ENCODE data around the gene SLC1A2.

Gene SLC1A2

DNA sequence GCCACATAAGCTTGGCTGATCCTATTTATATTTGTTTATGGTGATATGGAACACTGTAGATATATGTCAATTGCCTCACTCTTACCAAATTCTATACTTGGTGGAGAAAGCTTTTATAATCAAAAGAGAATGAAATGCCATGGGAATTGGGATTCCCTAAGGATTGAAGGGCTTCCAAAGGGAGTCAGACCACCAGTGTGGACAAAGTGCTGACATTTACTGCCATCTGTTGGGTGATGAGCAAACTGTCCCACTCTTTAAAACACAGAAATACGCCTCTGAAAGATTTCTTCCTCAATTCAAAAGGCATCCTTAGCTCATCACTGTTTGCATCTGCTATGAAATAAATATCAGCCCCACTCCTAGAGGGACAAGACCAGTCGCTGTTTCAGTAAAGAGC, 7.1 kb downstream of the SLC1A2 start:
- no peak for DNase-seq

DNA sequence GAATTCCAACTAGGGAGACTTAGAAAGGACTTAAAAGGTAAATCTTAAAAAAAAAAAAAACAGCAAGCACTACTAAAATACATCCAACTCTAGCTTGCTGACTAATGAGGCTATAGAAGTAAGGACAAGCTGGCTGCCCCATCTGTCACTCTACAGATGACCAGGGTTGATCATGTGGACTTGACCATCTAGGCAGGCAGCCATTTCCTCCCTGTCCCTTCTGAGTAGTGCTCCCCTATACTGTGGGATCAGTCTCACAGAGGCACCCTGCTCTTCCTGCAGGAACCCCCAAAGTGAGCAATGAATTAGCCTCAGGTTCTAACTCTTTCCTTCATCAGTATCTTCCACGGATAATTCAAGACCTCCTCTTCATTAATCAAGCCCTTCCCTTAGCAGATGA, 12.3 kb downstream of the SLC1A2 start:
- no peak for DNase-seq

DNA sequence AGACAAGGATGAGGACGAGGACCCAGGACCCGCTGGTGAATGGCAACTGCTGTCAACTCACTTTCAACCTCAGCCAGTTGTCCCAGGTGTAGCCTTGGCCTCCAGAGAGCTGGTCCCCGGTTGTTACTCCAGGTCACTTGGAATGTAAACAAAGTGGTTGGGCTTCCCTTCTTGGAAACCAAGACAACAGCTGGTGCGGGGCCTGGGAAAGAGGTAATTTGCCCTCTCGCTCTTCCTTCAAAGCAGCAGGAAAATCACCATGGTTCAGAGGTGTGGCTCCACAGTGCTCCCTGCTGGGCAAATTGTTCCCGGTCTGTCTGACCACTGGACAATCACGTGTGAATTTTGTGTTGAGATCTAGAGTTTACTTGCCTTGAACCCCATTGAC, 15.0 kb downstream of the SLC1A2 start:
- DNase-seq, result no peak

DNA sequence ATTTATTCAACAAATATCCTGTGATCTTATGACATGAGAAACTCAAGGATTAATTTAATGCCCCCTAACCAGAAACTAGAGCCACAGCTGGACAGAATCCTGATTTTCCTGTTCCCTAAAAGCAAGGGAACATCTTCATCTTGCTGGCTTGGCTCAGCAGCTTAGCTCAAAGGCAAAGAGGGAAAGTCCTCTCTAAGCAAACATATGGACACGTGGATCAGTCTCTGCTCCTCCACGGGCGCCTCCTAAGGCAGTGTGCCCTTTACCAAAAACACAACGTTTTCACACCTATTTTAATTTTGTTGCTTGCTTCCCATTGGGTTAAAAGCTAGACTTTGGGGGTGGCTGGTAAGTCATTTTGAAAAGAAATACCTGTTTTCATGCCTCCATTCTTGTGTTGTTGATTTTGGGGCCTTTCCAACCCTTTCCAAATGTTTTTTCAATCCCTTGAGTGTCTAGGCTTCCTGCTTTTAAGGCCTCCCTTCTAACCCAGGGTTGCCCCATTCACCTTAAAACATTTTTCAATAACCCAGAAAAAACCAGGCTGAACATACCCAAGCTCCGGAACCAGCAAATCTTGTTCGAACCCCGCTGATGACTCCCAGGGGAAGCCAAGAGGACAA, 15.5 kb downstream of the SLC1A2 start:
- DNase-seq, result no peak

DNA sequence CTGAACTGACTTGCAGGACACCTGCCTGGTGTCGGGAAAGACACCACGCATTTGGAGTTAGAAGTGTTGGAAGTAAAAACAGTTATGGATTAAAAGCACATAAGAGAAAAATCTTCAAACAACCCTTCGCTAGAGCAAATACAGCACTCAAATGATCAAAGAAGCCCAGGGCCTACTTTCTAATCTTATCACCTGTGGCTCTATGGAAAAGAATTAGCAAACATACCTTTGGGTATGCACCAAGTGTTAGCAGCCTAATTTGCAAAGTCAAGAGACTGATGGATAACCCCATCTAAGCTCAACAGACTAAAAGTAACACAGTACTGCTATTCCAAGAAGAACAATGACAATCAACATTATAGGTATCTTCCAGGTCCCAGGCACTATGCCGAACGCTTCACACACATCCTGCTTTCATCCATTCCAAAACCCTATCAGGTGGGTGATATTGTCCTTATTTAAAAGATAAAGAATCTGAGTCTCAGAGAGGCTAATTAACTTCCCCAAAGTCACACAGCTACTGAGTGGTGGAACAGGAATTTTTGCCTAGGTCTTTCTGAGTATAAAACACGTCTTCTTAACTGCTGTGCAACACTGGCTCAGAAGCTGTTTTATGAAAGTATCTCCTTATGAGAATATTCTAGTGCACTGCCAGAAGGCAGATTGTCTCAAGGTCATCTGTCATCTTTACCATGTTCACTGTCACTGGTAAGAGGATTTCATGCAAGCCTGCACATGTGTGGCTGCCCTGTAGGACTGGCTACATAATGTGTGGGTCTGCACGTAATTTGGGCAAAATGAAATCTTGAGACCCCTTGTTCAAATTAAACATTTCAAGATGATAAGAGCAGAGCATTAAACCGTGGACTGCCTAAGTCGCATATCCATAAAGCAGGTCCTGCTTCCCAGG, 16.4 kb downstream of the SLC1A2 start:
- no peak for DNase-seq

DNA sequence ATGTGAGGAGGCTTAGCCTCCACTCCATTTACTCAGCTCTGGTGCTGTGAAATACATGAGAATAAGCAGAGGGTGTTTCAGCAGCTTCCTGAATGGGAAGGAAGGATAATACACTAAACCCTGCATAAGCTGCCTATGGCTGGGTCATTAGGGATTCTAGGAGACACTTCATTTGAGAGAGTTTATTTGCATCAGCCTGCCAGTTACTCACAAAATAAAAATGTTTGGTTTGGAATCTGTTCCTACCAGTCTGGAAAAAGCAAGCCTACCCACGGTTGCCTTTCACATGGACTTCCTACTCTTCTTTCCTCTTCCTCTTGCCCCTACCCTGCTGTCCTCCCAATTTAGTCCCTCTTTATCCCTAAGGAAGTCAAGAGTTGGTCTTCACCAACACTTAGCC, 20.5 kb downstream of the SLC1A2 start:
- DNase-seq, result no peak

DNA sequence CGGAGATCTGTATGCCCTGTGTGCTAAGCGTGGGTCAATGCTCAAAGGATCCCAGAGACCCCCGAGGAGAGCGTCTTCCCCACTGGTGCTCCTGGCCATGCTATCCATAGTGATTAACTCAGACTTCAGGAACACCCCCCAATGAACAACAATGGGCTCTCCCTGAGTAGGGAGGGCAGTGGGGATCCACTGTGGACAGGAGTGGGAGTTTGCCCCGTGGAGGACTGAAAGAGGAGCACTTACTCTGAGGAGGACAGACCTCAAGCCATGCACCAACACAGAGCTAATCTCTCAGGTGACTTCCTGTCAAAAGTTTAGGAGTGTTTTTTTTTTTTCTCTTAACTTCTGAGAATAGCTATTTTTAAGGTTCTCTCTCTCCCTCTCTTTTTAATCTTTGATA, 24.4 kb downstream of the SLC1A2 start:
- no peak for DNase-seq

DNA sequence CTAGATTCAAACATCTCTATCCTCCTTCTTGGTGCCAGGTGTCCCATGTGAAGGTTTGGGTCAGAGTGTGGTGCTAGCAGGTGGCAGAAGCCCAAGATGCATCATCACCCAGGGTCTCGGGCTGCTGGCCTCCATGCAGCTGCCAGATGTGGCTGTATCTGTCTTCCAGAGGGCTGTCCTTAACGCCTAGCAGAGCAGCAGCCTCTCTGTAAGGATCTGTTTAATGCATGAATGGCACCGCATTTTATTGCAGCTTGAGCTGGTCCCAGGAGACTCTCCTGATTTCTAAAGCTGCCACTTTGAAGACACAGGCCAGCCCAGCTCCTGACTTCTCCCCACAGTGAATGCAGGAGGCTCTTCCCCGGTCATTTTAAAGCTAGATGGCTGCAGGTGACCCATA, 26.3 kb downstream of the SLC1A2 start:
- no peak for DNase-seq

DNA sequence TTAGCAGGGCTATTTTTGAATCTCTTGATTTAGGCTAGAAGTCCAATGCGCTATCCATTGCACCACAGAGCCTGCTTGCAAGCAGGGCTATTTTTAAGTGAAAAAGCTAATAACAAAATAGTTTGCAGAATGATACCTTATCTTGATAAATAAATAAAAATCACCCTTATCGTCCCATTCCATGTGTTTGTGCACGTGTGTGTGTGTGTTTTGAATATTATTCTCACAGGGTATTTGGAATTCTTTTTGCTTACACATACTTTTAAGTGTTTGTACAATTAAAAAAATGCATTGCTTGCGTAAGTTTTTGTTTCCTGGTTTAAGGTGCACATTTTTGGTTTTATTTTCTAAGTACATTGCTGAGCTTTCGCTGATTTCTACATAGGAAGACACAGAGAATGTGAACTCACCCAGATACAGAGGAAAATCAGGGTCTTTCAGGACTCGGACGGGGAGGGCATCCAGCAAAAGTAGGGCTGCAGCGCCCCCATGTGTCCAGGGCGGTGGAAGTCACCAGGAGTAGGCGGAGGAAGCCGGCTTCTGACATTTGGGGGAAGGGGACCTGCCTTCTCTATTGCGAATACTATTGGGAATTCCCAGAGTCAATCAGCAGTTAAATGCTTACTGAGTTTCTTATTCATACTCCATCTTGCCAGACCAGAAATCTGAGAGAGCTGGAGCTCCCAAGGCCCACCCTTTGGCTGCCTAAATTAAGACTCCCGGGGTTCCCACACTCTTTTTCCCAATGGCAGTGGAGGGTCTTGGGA, 27.3 kb downstream of the SLC1A2 start:
- peak; percentile 88 for DNase-seq

DNA sequence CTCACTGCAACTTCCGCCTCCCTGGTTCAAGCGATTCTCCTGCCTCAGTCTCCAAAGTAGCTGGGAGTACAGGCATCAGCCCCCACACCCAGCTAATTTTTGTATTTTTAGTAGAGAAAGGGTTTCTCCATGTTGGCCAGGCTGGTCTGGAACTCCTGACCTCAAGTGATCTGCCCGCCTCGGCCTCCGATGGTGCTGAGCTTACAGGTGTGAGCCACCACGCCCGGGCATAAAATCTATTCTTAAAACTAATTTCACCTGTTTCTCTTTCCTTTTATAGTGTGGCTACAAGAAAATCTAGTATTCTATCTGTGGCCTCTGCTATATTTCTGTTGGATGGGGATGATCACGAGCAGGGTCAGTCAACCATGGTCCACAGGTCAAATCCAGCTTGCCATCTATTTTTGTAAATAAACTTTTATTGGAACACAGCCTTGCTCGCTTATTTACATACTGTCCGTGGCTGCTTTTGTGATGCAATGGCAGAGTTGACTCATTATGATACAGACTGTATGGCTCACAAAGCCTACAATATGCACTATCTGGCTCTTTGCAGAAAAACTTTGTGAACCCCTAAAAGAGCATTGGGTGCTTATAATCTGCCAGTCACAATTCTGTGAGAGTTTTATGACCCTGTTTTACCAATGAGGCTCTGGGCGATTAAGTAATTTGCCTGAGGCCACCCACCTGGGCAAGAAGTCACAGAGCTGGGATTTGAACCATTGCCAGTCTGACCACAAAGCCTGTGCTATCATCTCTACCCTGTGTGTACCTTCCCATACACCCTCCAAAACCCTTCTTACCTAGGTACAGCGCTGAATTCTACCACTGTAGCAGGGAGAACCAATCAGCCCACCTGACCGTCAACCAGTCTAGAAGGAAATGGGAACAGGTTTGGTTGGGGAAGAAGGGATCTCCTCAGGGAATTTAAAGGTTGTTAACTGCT, 28.3 kb downstream of the SLC1A2 start:
- DNase-seq, result peak; percentile 33

DNA sequence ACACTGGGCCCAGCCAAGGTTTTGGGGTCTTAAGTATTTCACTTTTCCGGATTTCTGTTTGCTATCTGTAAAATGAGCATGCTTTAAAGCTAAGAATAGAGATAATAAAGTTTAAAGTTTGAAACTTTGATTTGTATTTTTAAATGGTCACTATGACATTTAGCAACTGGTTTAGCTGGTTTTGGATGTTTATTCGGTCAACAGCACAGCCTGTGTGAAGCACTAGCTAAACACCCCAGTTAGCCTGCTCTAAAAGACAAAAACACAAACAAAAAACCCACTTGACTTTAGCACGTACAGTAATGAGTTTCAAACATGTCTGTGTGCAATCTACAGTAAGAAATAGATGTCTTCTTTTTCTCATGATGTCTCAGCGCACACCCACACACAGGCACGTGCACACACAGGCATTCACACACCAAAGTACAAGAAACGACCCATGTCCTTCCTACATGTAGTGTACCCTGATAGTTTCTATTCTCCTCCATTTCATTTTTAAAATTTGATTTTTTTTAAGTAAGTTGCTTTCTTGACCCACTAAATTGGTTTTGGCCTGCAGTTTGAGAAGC, 29.4 kb downstream of the SLC1A2 start:
- DNase-seq, result peak; percentile 59

DNA sequence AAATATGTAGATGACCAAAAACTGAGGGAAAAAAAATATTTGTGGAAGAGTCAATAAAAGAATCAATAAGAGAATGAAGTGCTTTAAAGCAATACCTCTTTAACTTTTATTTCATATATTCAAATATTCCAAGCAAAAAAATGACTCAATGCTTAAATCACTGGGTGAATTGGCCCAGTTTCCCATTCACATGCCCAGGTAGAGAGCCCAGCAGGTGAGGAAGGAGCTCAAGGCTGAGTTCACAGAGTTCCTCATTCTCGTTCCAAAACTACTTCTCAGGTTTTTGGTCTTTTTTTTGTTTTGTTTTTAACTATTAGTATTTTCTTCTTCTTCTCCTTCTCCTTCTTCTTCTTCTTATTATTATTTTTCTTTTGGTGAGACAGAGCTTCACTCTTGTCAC, 30.2 kb downstream of the SLC1A2 start:
- no peak for DNase-seq

DNA sequence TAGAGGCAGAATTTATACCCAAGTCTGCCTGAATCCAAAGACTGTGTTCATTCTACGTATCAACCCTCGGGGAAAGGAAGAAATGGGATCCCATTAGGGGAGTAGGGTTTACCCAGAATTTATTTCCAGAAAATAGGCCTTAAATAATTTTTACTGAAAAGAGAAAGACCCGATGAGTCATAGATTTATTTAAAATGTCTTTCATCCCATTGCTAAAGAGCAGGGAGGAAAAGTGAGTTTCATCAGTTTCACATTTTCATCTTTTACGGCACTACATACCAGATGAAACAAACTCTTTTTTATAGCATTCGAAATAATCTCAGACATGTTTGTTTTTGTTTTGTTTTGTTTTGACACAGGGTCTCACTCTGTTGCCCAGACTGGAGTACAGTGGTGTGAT, 31.3 kb downstream of the SLC1A2 start:
- no peak for DNase-seq

DNA sequence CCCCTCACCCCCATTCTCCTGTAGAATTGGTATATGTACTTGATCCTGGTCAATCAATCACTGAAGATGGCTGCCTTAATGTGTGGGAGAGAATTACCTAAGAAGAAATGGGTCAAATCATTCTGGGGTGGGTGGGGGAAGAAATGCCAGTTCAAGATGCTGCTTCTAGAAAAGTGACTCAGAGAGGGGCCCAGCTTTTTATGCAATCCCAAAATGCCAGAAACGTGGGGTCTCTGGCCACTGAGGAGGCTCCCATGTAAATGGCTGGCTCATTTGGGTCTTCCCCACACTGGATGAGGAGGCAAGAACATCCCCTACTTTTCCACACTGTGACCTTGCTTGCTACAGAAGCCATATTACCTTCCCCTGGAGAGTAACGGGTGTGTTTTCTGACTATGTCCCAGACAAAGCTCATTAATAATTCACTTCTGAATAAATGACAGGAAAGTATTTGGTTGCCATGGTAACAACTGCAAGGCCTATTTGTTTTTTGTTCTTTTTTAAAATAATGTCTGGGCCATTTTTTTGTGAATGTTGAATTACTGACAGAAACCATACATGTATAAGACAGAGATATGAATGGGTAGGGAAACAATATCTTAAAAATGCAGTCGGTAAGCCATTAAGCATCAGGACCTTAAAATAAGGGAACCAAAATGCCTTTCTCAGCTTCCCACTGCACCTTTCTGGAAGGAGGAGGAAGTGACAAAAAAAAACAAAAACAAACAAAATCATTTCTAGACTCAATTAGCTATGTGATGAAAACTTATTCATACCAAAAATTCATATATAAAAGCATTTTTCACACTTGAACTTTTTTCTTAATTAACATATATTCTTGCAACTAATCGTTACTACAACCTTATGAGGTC, 32.0 kb downstream of the SLC1A2 start:
- DNase-seq, result no peak

DNA sequence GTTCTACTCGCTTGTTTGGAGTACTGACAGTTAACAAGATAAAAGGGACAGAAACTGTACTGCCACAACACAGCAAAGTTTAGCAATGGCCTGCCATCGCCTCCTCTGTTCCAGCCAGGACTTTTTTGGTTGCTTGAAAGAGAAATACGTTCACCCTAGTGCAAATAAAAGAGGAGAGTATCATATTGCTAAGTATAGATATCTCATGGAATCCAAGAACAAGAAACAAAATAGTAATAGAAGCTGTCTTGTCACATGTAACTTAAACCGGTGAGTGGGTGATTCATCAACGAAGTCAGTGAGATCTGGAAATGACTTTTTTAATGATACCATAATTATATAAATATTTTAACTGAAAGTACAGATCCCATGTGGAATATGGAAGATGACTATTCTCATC, 35.4 kb downstream of the SLC1A2 start:
- DNase-seq, result no peak

DNA sequence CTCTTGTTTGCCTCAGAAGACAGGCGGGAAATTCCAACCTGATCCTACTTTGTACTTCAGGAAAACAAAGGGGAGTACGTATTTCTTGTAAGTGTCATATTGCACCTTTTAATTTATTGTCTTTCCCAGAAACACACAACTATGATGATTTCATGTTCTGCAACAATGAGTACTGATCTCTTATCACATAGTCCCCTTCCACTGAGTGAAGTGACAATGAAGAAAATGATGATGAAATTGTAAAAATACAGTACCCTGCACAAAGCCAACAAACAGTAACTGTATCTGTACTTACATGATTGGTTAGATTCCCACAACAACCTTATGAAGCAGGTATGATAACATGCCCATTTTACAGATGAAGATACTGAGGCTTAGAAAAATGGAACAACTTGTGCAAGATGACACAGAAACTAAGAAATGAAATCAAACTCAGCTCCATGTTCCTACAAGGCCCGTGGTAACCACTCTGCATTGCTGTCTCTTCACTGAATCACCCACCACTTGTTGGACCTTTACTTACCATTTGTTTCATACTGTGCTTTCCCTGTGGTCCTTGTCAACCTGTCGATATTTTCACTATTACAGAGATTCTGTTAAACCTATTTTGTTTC, 37.5 kb downstream of the SLC1A2 start:
- DNase-seq, result no peak

DNA sequence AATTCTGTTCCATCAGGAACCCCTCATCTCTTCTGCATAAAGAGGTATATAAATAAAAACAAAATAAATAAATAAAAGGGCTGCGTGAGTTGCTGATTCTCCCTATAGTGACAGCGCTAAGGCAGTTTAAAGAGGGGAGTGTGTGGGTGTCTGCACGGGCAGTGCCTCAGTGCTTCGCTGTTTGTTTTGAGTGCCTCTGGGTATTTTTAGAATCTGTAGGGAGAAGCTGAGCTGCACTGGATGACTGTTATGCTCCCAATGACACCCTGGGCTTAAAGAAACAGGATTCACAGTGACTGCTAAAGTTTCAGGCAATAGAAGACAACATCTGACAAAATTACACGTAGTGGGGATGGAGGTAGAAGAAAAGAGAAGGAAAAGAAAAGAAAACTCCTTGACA, 38.8 kb downstream of the SLC1A2 start:
- no peak for DNase-seq

DNA sequence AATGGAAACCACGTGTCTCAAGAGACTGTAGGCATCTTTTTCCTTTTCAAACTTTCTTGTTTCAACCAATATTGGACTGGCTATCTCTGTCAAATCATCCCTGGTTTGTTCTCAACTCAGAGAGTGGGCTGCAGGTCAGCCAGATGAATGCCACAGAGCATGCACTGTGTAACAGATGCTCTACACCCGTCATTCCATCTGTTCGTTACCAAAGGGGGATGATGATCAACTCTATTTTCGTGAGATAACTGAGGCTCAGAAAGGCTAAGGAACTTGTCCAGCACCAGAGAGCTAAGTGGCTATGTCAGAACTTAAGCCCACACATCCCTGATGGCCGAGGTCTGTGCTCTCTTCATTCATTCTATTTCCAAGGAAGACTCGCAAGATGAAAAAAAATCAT, 42.1 kb downstream of the SLC1A2 start:
- DNase-seq, result no peak

DNA sequence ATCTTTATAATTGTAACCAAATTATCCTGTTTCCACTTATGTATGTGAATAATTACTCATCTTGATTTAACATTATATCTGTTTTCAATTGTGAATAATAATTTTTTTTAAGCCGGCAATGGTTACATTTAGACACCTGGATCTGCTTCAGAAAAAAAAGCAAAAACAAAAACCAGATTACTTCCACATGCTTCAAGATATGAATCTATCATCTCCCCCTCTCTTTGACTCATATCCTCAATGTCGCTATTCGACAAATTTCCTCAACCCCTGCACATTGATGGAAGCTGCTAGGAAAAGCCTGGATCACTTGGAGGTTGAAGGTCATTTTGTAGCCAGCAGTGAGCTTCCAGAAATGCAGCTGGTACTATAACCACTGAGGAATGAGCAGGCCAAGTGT, 42.7 kb downstream of the SLC1A2 start:
- no peak for DNase-seq

DNA sequence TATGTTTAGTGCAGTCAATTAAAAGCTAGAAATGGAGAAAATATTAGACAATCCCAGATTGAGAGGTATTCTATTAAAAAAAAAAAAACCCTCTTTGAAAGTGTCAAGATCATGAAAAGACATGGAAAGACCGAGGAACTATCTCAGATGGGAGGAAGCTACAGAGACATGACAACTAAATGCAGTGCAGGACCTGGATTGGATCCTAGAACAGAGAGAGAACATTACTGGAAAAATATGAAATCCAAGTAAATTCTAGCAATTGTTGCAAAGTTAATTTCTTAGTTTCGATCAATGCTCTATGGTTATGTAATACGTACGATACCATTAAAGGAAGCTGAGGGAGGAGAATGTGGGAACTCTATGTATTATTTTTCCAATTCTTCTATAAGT, 43.2 kb downstream of the SLC1A2 start:
- DNase-seq, result no peak
